Trophoblast cell (in vitro differentiated cells and primary cell): ENCODE measurements around the gene CADM2.

Experiments
- DNase-seq, 2 donors: peaks; one replicate each; pipeline ENCODE4 v3.0.0-alpha.2; 2016
- H2AFZ ChIP-seq: 2 replicates; pipeline ENCODE4 v1.6.1; 2013; ENCODE audit warnings: low read length, moderate library complexity, mild to moderate bottlenecking; ENCODE audit not compliant: insufficient read depth, poor library complexity
- H2AK5ac ChIP-seq: 2 replicates; pipeline ENCODE4 v1.6.1; 2013; ENCODE audit warnings: mild to moderate bottlenecking, low read length
- H2BK120ac ChIP-seq: 2 replicates; pipeline ENCODE4 v1.6.1; 2013; ENCODE audit warnings: low read length, mild to moderate bottlenecking, moderate library complexity; ENCODE audit not compliant: insufficient read depth, poor library complexity
- H2BK12ac ChIP-seq: 2 replicates; pipeline ENCODE4 v1.6.1; 2013; ENCODE audit warnings: mild to moderate bottlenecking, low read length, moderate library complexity
- H2BK5ac ChIP-seq: 2 replicates; pipeline ENCODE4 v1.6.1; 2013; ENCODE audit warnings: low read length, low read depth, moderate library complexity, mild to moderate bottlenecking; ENCODE audit not compliant: poor library complexity
- H3K14ac ChIP-seq: 2 replicates; pipeline ENCODE4 v1.6.1; 2013; ENCODE audit warnings: mild to moderate bottlenecking, low read length
- H3K18ac ChIP-seq: 2 replicates; pipeline ENCODE4 v1.6.1; 2013; ENCODE audit warnings: mild to moderate bottlenecking, low read length
- H3K23ac ChIP-seq: 2 replicates; pipeline ENCODE4 v1.6.1; 2013; ENCODE audit warnings: low read length
- H3K27ac ChIP-seq: 2 replicates; pipeline ENCODE4 v1.5.1; 2013; ENCODE audit warnings: low read depth, mild to moderate bottlenecking, inconsistent platforms, low read length, moderate library complexity
- H3K27me3 ChIP-seq: 2 replicates; pipeline ENCODE4 v1.6.1; 2013; ENCODE audit warnings: inconsistent platforms, mild to moderate bottlenecking, low read length, moderate library complexity; ENCODE audit not compliant: insufficient read depth
- H3K36me3 ChIP-seq, 2 experiments: 1 replicate in 1 of 2; 2 replicates in 1 of 2; pipeline ENCODE4 v1.6.1; 2013; ENCODE audit warnings: low read length in 2 of 2, mild to moderate bottlenecking in 2 of 2, moderate library complexity in 1 of 2; ENCODE audit not compliant: insufficient read depth in 2 of 2, control insufficient read depth in 1 of 2
- H3K4ac ChIP-seq: 2 replicates; pipeline ENCODE4 v1.6.1; 2013; ENCODE audit warnings: low read depth, mild to moderate bottlenecking, low read length, moderate library complexity
- H3K4me1 ChIP-seq, 2 experiments: 1 replicate in 1 of 2; 2 replicates in 1 of 2; pipeline ENCODE4 v1.6.1; 2013; ENCODE audit warnings: low read length in 2 of 2, mild to moderate bottlenecking in 2 of 2, moderate library complexity in 1 of 2; ENCODE audit not compliant: insufficient read depth in 2 of 2, control insufficient read depth in 1 of 2
- H3K4me2 ChIP-seq: 2 replicates; pipeline ENCODE4 v1.6.1; 2013; ENCODE audit warnings: inconsistent platforms, mild to moderate bottlenecking, low read length, moderate library complexity
- H3K4me3 ChIP-seq: 2 replicates; pipeline ENCODE4 v1.5.1; 2013; ENCODE audit warnings: mild to moderate bottlenecking, low read depth, low read length, inconsistent platforms
- H3K79me1 ChIP-seq: one replicate; pipeline ENCODE4 v1.6.1; 2013; ENCODE audit warnings: low read length
- H3K79me2 ChIP-seq: 2 replicates; pipeline ENCODE4 v1.6.1; 2013; ENCODE audit warnings: low read length, mild to moderate bottlenecking; ENCODE audit not compliant: control insufficient read depth, insufficient read depth, poor library complexity
- H3K9ac ChIP-seq: 2 replicates; pipeline ENCODE4 v1.6.1; 2013; ENCODE audit warnings: mild to moderate bottlenecking, low read length
- H3K9me3 ChIP-seq: 2 replicates; pipeline ENCODE4 v1.6.1; 2013; ENCODE audit warnings: low read depth, mild to moderate bottlenecking, control low read depth, inconsistent platforms, low read length; ENCODE audit not compliant: insufficient read depth
- H4K12ac ChIP-seq: 2 replicates; pipeline ENCODE4 v1.6.1; 2013; ENCODE audit warnings: low read depth, mild to moderate bottlenecking, low read length, moderate library complexity
- H4K8ac ChIP-seq: 2 replicates; pipeline ENCODE4 v1.6.1; 2013; ENCODE audit warnings: low read depth, mild to moderate bottlenecking, low read length, moderate library complexity
- H4K91ac ChIP-seq: one replicate; pipeline ENCODE4 v1.6.1; 2013; ENCODE audit warnings: low read depth, mild to moderate bottlenecking, low read length, moderate library complexity
- WGBS: extraction: QIAGEN DNeasy Blood & Tissue Kit; methylation state at CpG from one replicate; pipeline ENCODE4 v1.1.7; 2013; ENCODE audit warnings: missing lambda C conversion rate; ENCODE audit not compliant: insufficient read length, insufficient coverage; ENCODE audit errors: extremely low coverage; 5-methylcytosine and 5-hydroxymethylcytosine counted together

CADM2 gene

DNA sequence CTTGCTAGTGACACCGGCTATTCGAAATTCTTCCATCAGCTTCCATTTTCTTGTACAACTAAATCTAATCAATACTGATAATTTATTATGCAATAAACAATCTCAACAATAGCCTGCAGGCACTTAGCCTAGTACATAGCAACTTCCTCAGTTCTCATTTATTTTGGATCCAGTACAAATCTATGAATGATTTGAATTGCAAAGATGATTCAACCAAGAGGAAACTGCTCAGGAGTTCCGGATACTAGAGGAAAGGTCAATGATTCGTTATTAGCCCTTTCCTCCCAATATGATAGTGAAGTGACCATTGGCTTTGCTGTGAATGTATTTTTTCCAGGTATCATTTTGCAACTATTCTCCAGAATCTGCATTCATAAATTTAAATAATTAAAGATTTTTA lies 827.0 kb downstream of the CADM2 start:
- WGBS: no CpG with 5 or more reads among the region's 4 CpGs
- no peak for DNase-seq
- no peak overlapping the region for H2AK5ac ChIP-seq
- no peaks in the 10 kb centered on the region for H3K79me1 ChIP-seq
- no peaks in the 10 kb centered on the region for H3K79me2 ChIP-seq
- no peak overlapping the region for H3K9ac ChIP-seq
- H2BK120ac ChIP-seq: no peak overlapping the region
- H2BK5ac ChIP-seq: no peak overlapping the region
- H4K91ac ChIP-seq: no peak overlapping the region
- H3K14ac ChIP-seq: no peak overlapping the region
- no peak overlapping the region for H3K23ac ChIP-seq
- H3K4me3 ChIP-seq: no peak overlapping the region
- no peak overlapping the region for H3K18ac ChIP-seq
- no peak overlapping the region for H2AFZ ChIP-seq
- no peak overlapping the region for H3K4ac ChIP-seq
- no peaks in the 10 kb centered on the region for H3K4me1 ChIP-seq
- H3K27me3 ChIP-seq: no peaks in the 10 kb centered on the region
- no peak overlapping the region for H4K8ac ChIP-seq
- no peak overlapping the region for H3K27ac ChIP-seq
- no peak overlapping the region for H2BK12ac ChIP-seq
- H3K4me2 ChIP-seq: no peak overlapping the region
- no peaks in the 10 kb centered on the region for H3K9me3 ChIP-seq
- no peaks in the 10 kb centered on the region for H3K36me3 ChIP-seq
- H4K12ac ChIP-seq: no peak overlapping the region

DNA sequence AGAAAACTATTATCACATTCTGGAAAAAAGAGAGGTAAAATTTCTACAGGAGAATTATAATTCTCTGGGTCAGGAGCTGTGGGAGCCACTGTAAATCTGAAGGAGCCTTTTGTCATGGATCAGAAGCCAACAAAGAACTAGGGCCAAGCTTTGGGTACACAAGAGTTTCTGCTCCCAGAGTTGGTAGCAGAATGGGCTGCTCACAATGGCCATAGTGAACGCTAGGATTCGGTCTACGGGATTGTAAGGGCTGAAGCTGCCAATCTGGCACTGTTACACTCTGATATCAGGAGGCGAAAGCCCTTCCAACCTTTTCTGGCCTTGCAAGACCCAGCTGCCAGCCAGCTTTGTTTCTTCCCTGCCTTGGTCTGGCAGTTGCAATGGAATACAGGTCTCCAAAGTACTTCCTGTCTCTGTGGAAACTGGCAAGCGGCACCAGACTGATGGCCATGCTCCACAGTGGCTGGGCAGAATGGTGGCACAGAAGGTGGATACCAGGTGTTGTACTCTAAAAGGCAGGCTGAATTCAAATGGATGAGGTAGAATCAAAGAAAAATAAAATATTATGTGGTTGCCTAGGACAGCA lies 831.7 kb downstream of the CADM2 start:
- Histone ChIP-seq H3K4me3 (no peak overlapping the region), H2BK12ac (no peak overlapping the region), H2AFZ (no peak overlapping the region), H3K79me2 (no peaks in the 10 kb centered on the region), H3K9me3 (no peaks in the 10 kb centered on the region), H3K36me3 (no peaks in the 10 kb centered on the region), H3K79me1 (no peaks in the 10 kb centered on the region), H3K23ac (no peak overlapping the region), H4K12ac (no peak overlapping the region), H3K27ac (no peak overlapping the region), H2BK5ac (no peak overlapping the region), H4K91ac (no peak overlapping the region), H2BK120ac (no peak overlapping the region), H3K4me1 (no peaks in the 10 kb centered on the region), H4K8ac (no peak overlapping the region), H3K4me2 (no peak overlapping the region), H3K18ac (no peak overlapping the region), H3K4ac (no peak overlapping the region), H3K14ac (no peak overlapping the region), H2AK5ac (no peak overlapping the region), H3K27me3 (no peaks in the 10 kb centered on the region), H3K9ac (no peak overlapping the region)
- WGBS: no CpG with 5 or more reads among the region's 5 CpGs
- DNase-seq: no peak

DNA sequence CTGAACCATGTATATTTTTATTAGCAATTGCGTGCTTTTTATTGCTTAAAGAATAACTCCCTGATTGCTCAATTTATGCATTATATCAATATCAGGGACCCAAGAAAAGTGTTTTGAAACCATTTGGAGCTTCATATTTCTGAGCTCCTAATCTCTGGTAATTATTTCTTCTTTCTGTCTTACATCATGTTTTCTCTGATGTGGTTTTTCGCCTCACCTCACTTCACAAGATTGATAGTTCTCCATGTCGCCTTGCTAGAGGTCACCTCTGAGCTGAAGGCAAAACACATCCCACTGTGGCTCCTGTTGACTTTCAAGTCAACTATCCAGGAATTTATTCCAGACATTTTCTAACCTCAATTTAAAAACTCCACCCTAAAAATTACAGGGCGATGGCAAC lies 837.4 kb downstream of the CADM2 start:
- H3K9me3 ChIP-seq: no peaks in the 10 kb centered on the region
- no peak for DNase-seq
- no peak overlapping the region for H2AK5ac ChIP-seq
- H3K9ac ChIP-seq: no peak overlapping the region
- no peak overlapping the region for H3K14ac ChIP-seq
- no peaks in the 10 kb centered on the region for H3K27me3 ChIP-seq
- H4K8ac ChIP-seq: no peak overlapping the region
- H2BK120ac ChIP-seq: no peak overlapping the region
- no peak overlapping the region for H3K18ac ChIP-seq
- no peak overlapping the region for H2BK5ac ChIP-seq
- H3K4me1 ChIP-seq: no peaks in the 10 kb centered on the region
- H3K4me3 ChIP-seq: no peak overlapping the region
- H3K4me2 ChIP-seq: no peak overlapping the region
- WGBS: no CpG with 5 or more reads among the region's 4 CpGs
- no peaks in the 10 kb centered on the region for H3K79me1 ChIP-seq
- H4K12ac ChIP-seq: no peak overlapping the region
- no peak overlapping the region for H3K23ac ChIP-seq
- no peak overlapping the region for H3K4ac ChIP-seq
- no peak overlapping the region for H4K91ac ChIP-seq
- no peak overlapping the region for H2AFZ ChIP-seq
- H3K27ac ChIP-seq: no peak overlapping the region
- no peak overlapping the region for H2BK12ac ChIP-seq
- H3K79me2 ChIP-seq: no peaks in the 10 kb centered on the region
- H3K36me3 ChIP-seq: no peaks in the 10 kb centered on the region

DNA sequence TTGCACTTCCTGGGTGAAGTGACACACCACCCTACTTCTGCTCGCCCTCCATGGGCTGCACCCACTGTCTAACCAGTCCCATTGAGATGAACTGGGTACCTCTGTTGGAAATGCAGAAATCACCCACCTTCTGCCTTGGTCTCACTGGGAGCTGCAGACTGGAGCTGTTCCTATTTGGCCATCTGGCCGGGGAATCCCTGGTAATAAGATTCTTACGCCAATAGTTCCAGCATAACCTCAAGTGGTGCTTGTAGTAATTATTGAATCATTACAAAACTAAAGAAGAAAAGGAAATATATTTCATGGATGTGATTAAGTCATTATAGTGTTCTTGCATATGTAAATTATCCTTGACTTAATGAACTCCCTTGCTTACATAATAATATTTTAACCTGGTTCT lies 841.9 kb downstream of the CADM2 start:
- no peak overlapping the region for H3K27ac ChIP-seq
- no CpG with 5 or more reads among the region's 3 CpGs for WGBS
- H3K18ac ChIP-seq: no peak overlapping the region
- no peaks in the 10 kb centered on the region for H3K79me1 ChIP-seq
- no peaks in the 10 kb centered on the region for H3K4me1 ChIP-seq
- H3K9me3 ChIP-seq: no peaks in the 10 kb centered on the region
- no peak overlapping the region for H3K4me3 ChIP-seq
- no peaks in the 10 kb centered on the region for H3K79me2 ChIP-seq
- no peak overlapping the region for H2BK5ac ChIP-seq
- no peaks in the 10 kb centered on the region for H3K36me3 ChIP-seq
- no peak overlapping the region for H3K9ac ChIP-seq
- no peaks in the 10 kb centered on the region for H3K27me3 ChIP-seq
- H4K8ac ChIP-seq: no peak overlapping the region
- DNase-seq: no peak
- H2AFZ ChIP-seq: no peak overlapping the region
- H3K4ac ChIP-seq: no peak overlapping the region
- H2AK5ac ChIP-seq: no peak overlapping the region
- H3K4me2 ChIP-seq: no peak overlapping the region
- H2BK120ac ChIP-seq: no peak overlapping the region
- H4K12ac ChIP-seq: no peak overlapping the region
- no peak overlapping the region for H4K91ac ChIP-seq
- no peak overlapping the region for H3K23ac ChIP-seq
- H3K14ac ChIP-seq: no peak overlapping the region
- no peak overlapping the region for H2BK12ac ChIP-seq
